GM18502 (cell line): Measurements from ENCODE around the gene PPM1F.
"Not testable (repeated sequence)": the region's sequence is repeated elsewhere in the genome, so short reads cannot be mapped to it uniquely, and the experiment has no call there.

Experiments used
- ATAC-seq: cut with Tn5 transposase; IDR thresholded peaks from one replicate; pipeline ENCODE4 v1.9.1; 2021; ENCODE audit warnings: mild to moderate bottlenecking; ENCODE audit not compliant: unreplicated experiment, poor library complexity

PPM1F gene

GRCh38 chr22:21923163-21923561 is 29.5 kb downstream of the PPM1F start:
- ATAC-seq = no peak

DNA sequence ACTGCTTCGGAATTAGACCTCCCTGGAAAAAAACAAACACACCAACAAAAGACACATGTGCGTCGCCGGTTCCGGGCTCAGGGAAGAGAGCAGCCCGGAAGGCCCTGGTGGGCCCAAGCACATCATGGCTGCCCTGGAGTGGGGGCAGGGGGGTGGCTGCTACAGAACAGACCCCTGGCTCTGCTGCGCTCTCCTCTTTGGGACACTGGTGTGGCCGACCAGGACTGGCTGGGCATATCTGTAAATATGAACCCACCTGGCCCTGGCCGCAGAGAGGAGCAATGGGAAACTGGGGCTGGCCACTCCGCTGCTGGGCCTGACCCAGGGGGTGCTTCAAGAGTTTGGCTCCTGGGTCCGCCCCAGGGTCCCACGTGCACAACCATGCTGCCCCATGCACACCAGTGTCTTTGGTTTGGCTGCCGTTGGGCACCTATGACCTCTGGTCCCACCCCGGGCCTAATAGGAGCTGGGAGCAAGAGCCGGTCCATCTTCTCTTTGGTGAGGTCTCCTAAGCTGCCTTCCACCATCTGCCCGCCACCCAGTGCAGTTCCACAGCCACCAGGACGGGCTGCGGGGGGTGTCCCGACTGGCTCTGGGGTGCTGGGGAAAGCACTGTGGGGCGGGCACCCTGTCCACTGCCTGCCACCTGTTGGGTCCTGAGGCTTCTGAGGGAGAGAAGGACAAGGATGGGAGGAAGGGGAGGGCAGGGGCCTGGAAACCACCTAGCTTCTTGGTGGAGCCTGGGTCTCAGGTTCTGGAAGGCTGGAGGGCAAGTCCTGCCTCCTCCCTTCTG is 30.1 kb downstream of the PPM1F start:
- no peak for ATAC-seq

GRCh38 chr22:21921729-21922128 is 30.9 kb downstream of the PPM1F start:
- ATAC-seq = no peak

DNA sequence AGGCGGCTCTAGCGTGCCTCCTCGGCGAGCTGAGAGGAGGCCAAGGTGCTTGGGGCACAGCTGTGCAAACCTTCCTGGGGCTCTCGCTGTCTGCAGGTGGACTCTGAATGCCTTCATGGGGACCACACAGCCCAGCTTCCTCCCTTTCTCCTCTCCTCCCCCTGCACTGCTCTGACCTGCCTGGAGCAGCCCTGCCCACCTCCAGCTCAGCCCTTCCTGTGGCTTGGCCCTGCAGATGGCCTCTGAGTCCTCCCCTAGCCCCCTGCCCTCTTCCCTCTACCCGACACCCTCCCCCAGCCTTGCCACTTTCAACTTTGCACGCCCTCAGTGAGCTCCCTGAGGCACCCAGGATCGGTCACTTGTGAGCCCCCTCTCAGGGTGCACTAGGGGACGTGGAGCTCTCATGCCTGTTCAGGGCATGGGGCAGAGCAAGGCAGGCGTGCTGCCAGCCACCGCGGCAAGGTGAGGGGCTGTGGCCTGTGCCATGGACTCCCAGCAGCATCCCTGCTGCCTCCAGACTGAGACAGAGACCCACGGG is 31.4 kb downstream of the PPM1F start:
- ATAC-seq = no peak

DNA sequence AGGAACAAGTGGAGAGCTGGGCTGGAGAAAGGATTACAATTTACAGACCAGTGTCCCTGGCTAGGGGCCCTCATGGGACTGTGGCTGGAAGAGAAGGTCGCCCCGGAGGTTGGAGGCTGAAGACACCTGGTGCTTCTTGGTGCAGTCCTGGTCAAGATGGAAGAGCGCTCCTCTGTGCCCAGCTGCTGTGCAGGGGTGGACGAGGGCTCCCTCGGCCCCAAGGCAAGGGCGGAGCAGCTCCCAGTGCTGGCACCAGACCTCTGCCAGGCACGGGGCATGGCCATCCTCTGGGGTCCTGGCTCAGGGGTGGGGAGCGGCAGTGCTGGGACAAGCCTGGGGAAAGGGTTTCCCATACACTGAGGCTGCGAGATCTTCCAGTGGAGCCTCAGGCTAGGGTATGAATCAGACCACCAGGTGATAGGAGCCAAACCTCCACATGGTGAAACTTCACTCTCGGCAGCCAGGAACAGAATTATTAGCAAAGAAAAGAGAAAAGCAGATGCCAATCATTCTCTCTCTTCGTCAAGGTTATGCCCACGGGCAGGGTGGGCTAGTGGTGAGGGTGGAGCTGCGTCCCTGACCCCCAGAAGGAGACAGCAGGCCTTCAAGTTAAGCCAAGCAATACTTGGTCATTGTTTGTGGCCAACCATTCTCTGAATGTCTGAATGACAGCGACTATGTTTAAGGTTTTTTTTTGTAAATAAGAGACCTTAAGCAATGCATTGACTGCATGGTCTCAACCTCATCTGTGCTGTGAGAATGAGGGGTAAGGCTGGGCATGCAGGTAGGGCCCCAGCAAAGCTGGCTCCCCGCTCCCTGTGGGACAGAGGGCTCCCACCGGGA is 32.1 kb downstream of the PPM1F start:
- ATAC-seq = no peak

DNA sequence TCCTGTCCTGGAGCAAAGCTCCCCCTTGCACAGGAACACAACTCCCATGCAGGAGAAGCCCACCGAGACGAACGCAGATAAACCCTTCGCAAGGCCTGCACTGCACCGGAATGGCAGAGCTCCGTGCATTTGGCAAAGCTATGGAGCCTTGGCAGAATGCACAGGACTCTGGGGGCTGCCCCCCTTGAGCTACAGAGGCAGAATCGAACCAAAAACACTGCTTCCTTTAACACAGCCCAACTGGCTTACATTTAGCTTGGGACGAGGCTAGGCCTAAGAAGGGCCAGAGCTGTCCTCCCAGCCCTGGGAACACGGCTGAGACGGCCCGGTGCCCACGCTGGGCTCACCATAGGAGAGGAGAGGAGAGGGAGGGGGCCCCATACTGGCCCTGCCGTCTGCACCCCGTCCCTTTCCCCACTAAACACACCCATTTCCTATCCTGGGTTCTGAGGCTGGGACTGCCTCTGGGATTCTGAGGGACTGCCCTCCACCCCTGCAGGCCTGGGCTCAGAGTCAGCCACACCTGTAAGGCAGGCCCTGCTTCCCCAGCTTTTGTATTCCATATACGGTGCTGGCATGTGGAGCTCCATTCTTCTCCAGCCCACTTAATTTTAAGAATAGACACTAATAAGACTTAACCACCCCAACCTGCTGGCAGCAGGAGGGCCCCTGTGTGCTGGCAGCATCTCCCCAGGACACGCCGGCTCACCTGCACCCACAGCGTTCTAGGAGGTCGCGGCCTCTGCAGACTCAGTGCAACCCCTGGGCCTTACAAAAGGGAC is 32.9 kb downstream of the PPM1F start:
- no peak for ATAC-seq

- ATAC-seq = no peak
These were observed 34.0 kb downstream of the PPM1F start for GRCh38 chr22:21918466-21919185.

DNA sequence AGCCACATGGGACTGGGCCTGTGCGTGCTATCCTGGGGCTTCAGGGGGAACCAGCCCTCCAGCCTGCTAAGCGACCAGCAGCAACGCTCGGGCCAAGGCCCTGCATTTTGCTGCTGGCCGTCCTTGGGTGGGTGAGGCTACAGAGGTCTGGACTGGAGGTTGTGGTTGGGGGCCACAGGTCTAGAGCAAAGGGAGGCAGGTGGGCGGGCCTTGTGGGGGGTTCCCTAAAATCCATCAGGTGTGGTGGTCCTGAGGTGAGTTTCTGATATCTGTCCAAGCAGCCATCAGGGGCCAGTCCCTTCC is 34.7 kb downstream of the PPM1F start:
- no peak for ATAC-seq

DNA sequence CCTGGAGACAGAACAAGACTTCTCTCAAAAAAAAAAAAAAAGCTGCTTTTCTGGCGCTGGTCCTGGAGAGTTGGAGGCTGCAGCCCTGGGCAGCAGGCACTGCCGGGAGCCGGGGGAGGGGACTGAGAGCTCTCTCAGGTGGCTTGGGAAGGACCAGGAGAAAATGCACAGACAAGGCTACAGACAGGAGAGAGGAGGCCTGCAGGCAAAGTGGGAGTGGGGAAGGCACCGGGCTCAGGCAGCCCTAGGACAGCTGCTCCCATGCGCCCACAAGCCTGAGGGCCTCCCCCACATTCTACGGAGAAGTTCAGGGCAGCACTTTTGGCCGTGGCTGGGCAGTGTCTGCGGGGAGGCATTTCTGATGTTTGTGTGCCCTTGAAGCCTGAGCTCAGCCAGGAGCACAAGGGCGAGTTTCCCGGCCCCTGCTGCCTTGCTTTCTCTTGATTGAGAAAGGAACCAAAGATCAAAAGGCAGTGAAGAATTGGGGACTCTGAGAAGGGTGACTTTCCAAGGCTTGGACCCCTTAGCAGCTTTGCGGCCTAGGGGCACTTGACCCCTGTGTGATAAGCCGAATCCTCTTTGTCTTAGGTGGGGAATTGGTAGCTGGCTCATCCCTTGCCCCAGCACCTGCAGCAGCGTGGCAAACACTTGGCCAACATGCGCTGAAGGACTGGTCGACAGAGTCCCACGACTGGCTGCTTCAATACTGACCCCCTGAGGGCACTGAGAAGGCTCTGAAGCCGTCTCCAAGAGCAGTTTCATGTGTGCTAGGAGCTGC is 35.3 kb downstream of the PPM1F start:
- no peak for ATAC-seq

DNA sequence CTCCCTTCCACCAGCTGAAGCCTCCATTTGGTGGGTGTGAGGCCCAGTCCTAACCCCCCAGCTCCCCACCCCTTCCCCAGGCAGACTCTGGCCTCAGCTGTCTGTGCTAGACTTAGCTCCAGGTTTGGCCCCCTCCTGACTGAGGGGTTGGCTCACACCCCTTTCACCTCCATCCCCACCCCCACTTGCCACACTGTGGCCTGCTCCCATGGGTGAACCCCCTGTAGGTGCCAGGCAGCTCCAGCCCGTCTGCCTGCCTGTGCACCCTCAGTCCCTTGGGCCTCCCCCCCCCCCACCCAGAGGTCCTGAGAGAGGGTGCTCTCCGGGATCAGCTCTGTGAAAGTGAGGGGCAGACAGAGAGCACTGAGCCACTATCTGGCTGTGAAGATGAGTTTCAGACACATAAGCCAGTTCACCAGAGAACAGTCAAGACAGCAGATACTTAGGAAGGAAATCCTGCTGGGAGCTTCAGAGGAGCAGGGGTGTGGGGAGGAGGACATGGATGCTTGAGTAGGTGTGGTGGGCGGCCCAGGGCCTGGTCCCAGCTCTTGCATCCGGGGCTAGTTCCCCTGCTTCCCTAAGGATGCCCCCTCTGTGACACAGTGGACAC is 36.2 kb downstream of the PPM1F start:
- no peak for ATAC-seq

DNA sequence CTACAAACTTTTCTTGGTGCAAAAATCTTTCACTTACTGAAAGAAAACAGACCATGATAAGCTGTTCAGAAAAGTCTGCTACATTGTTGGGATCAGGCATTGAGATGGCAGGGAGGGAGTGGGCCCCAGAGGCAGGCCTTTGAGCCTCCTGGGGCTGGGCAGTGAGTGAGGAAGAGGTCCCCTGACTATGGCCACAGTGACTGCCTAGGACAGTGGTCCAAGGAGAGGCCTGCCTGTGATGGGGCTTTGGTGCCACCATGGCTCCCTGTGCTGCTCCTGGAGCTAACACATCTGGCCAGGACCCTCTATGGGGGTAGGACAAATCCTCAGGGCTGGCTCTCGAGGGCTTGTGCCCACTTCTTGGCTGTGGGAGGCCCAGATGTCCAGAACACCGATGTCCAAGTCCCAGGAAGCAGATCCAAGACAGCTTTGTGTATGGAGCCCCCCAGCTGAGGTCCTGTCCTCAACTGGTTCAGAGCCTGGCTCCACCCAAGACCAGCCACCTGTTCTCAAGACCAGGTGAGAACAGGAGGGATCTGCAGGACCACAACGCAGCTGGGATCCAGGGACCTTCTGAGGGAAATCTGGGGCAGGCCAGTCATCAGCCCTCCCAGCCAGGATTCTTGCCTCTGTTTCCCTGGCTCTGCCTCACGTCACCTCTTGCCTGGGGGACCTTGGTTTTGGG is 36.9 kb downstream of the PPM1F start:
- ATAC-seq = no peak

- ATAC-seq = not testable (repeated sequence)
These were observed 38.5 kb downstream of the PPM1F start for GRCh38 chr22:21914033-21914642.

GRCh38 chr22:21910367-21910766 is 42.3 kb downstream of the PPM1F start:
- not testable (repeated sequence) for ATAC-seq

DNA sequence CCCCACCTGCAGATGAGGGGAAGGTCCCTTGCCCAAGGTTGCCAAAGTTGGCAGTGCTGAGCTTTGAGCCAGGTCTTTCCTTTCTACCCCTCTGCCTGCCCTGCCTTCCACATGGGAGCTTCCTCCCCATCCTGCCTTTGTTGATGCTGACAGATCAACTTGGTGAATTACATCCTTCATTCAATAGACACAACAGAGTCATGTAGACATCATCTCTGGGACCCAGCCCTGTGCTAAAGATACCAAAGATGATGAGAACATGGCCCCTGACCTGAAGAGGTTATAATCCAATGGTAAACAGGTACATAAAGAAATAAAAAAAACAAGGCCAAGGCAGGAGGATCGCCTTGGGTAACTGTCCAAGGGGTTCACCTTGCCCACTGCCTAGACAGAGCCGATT is 42.8 kb downstream of the PPM1F start:
- no peak for ATAC-seq

DNA sequence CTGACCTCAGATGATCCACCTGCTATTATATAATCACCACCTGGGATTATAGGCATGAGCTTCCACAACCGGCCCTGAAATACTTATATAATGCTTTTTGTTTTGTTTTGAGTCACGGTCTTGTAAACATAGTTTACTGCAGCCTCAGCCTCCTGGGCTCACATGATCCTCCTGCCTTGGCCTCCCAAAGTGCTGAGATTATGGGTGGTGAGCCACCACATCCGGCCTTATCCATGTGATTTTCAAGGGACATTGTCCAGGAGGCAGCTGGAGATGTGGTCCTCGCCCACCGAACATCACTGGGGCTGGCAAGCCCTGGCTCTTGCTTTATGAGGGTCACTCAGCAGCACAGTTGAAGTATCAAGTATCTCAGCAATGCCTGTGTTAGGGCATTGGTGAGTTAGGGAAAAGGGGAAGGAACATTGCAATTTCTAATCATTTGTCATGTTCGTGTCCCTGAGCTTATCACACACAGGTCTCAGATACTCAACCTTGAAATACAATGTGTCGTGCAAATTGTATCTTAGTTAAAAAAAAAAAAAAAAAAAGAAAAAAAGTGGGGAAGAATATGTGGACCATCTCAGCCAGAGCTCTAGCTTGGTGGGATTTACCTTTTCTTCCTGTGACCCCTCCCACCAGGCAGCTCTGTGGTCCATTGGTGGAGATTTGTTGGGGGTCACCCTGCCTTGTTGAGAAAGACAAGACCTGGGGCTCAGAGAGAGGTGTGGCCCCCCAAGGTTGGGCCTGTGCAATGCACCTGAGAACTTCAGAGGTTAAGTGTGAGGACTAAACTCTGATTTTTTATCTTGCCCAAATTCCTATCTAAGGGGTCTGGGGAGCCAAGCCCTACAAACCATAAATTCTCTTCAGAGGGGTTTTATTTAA is 44.8 kb downstream of the PPM1F start:
- ATAC-seq = no peak

DNA sequence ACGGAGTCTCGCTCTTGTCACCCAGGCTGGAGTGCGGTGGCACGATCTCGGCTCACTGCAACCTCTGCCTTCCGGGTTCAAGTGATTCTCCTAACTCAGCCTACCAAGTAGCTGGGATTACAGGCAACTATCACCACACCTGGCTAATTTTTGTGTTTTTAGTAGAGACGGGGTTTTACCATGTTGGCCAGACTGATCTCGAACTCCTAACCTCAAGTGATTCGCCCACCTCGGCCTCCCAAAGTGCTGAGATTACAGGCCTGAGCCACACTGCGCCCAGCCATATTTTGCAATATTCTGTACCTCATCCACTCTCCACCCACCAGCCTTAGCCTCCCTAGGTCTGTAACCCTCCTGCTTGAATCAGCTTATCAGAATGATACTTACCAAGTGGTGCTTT is 47.4 kb downstream of the PPM1F start:
- not testable (repeated sequence) for ATAC-seq

DNA sequence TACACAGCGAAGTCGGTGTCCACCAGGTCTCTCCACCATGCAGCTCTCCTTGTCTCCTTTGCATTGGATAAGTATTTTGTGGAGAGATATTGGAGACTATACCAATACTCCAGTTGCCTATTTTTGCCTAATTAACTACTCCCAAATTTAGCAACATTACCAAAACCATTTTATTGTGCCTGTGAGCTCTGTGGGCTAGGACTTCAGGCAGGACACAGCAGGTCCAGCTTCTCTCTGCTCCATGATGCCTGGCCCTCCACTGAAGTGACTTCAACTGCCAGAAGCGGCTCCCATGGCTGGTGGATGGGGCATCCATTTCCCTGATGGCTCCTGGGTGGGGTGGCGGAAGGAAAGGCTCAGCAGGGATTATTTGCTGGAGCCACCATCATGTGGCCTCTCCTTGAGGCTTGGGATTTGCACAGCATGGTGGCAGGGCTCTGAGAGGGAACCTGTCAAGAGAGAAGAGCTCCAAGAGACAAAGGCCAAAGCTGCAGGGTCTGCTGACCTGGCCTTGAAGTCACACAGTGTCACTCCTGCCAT is 48.3 kb downstream of the PPM1F start:
- no peak for ATAC-seq
